Testis (tissue), 3 donors: ENCODE data around the gene DNAH17. TPM values are rescaled to one million over a fixed set of nuclear protein-coding genes. Genes with fewer than 3 reads are reported as not detected.

Experiments
- DNase-seq: peaks from one replicate; pipeline ENCODE4 v3.0.0-alpha.2; 2019
- H3K27ac ChIP-seq, 2 donors: fragments of 200-600 bp; sonication (generic); one replicate each; pipeline ENCODE4 v1.5.1; 2019
- H3K27me3 ChIP-seq: fragments of 200-600 bp; sonication (generic); one replicate; pipeline ENCODE4 v1.5.1; 2019
- H3K36me3 ChIP-seq: fragments of 200-600 bp; sonication (generic); one replicate; pipeline ENCODE4 v1.5.1; 2017; ENCODE audit warnings: low read depth; ENCODE audit errors: missing control alignments
- H3K4me1 ChIP-seq: fragments of 200-600 bp; sonication (generic); one replicate; pipeline ENCODE4 v1.5.1; 2019
- H3K4me3 ChIP-seq, 2 donors: fragments of 200-600 bp; sonication (generic); one replicate each; pipeline ENCODE4 v1.5.1; 2017 to 2019
- H3K9me3 ChIP-seq: fragments of 200-600 bp; sonication (generic); one replicate; pipeline ENCODE4 v1.5.1; 2017
- POLR2A ChIP-seq: fragments of 450-650 bp; IDR thresholded peaks from one replicate; pipeline ENCODE4 v1.6.1; 2017; ENCODE audit warnings: antibody characterized with exemption, mild to moderate bottlenecking, moderate library complexity
- WGBS, 2 donors: methylation state at CpG; one replicate each; pipeline ENCODE4 v1.1.5; 2018; 5-methylcytosine and 5-hydroxymethylcytosine counted together
- intact Hi-C: fragments of 100-400 bp; cut with DNase I; formaldehyde crosslinking; loops from one replicate; pipeline ENCODE4 v1.15.1; 2023; ENCODE audit warnings: low total_unique reads
- polyA plus RNA-seq: library from polyadenylated mRNA; stranded (reverse); fragments of 350-450 nt; fragmentation: Illumina TruSeq; extraction: RNeasy Lipid Tissue Mini Kit (QIAGEN cat#74804); gene quantifications from one replicate; pipeline ENCODE4 v1.2.3, GENCODE V29; 2014; ENCODE audit warnings: low read depth, low replicate concordance; ENCODE audit not compliant: insufficient read depth
- total RNA-seq, 2 donors: library from RNA; depleted of rRNA; stranded (reverse); fragments of >200 nt; gene quantifications; one replicate each; pipeline ENCODE4 v1.2.3, GENCODE V29; 2016
- TF ChIP-seq, protein P1 (sequence below), 3 experiments: fragments of 450-650 bp in 2 of 3; fragments of 200-600 bp in 1 of 3; sonication (generic) in 1 of 3; IDR thresholded peaks; one replicate each; pipeline ENCODE4 v1.5.1; 2016 to 2019; ENCODE audit warnings: antibody characterized with exemption in 3 of 3, mild to moderate bottlenecking in 2 of 3, moderate library complexity in 1 of 3

Gene DNAH17
- total and polyA plus RNA-seq, 3 donors from 2014 or later: 38.5 to 93.1 (median 57.6) TPM

DNA sequence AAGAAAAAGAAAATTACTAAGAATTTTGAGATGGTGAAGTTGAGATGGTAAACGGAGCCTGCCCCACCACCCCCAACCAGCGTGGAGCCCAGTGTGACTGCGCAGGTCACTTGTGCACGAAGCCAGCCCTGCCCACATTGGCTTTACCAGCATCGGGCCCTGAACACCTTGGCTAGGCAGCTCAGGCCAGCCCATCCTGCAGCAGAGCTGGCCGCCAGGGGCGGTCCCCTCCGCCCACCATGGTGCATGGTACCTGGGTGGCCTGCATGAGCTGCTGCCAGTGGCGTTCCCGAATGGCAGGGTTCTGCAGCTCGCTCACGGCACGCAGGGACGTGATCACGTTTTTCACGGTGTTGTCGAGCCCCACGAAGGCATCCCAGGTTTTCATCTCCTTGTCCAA is 62.7 kb downstream of the DNAH17 start:
- TF ChIP-seq, protein P1, sequence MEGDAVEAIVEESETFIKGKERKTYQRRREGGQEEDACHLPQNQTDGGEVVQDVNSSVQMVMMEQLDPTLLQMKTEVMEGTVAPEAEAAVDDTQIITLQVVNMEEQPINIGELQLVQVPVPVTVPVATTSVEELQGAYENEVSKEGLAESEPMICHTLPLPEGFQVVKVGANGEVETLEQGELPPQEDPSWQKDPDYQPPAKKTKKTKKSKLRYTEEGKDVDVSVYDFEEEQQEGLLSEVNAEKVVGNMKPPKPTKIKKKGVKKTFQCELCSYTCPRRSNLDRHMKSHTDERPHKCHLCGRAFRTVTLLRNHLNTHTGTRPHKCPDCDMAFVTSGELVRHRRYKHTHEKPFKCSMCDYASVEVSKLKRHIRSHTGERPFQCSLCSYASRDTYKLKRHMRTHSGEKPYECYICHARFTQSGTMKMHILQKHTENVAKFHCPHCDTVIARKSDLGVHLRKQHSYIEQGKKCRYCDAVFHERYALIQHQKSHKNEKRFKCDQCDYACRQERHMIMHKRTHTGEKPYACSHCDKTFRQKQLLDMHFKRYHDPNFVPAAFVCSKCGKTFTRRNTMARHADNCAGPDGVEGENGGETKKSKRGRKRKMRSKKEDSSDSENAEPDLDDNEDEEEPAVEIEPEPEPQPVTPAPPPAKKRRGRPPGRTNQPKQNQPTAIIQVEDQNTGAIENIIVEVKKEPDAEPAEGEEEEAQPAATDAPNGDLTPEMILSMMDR (IDR thresholded peaks at IDR 0.05): no peak
- no peak for TF ChIP-seq POLR2A
- DNase-seq: no peak
- Histone ChIP-seq H3K27ac (no peak overlapping the region), H3K9me3 (no peaks in the 10 kb centered on the region), H3K4me3 (no peak overlapping the region), H3K4me1 (no peaks in the 10 kb centered on the region), H3K27me3 (no peaks in the 10 kb centered on the region), H3K36me3 (no peaks in the 10 kb centered on the region)
- intact Hi-C loops: no loop called here
- 92 to 98% methylated on average over 18 of the region's 18 CpGs for WGBS, 2 donors

DNA sequence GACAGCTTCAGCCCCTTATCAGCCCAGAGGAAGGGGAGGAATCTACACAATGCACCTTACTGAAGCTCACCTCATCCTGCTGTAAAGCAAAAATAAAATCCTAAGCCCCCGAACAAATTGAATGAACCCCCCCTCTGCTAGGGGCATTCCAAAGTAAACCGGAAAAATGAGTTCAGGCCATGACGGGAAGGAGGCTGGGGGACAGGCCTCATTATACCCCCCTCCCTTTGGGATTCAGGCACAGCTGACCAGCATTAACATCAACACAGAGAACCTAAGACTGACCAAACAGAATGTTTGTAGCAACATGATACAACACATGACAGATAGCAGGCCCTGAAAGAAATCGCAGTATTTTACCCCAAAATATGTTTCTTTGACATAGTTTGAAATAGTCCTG is 64.2 kb downstream of the DNAH17 start:
- 83 to 86% methylated on average over 4 of the region's 4 CpGs for WGBS, 2 donors
- no peaks in the 10 kb centered on the region for H3K9me3 ChIP-seq
- TF ChIP-seq, protein P1 (IDR thresholded peaks at IDR 0.05): no peak
- TF ChIP-seq POLR2A: no peak
- intact Hi-C loops: no loop called here
- no peaks in the 10 kb centered on the region for H3K36me3 ChIP-seq
- H3K4me3 ChIP-seq: no peak overlapping the region
- H3K27me3 ChIP-seq: no peaks in the 10 kb centered on the region
- H3K4me1 ChIP-seq: no peaks in the 10 kb centered on the region
- no peak for DNase-seq
- H3K27ac ChIP-seq: no peak overlapping the region

DNA sequence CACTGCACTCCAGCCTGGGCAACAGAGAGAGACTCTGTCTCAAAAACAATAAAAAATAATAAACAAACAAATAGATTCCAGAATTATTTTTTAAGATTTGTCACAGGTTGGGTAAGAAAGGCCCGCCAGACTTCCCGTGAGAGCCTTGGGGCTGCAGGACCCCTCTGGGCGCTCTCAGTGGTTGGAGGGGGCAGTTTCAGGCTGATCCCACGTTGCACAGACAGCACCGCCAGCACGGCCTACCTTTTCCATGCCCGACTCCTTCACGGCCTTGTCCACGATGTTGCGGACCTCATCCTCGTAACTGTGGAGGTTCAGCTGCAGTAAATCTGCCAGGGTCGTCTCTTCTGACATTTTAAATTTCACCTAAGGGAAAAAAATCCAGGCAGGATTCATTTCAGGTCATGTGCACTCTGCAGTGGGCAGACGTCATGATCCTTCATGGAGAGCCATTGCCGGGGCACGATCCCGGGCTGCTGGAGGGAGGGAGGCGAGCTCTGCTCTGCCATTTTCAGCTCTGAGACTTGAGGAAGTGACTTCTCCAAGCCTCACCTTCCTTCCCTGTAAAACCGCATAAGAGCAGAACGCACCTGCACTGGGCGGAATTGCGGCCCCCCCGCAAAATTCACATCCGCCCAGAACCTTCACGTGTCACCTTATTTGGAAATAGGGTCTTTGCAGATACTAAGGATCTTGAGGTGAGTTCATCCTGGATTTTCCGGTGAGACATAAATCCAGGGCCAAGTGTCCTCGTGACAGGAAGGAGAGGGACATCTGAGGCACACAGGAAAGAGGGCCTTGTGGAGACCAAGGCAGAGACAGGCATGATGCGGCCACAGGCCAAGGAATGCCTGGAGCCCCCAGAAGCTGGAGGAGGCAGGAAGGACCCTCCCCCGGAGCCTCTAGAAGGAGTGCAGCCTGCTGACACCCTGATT is 66.8 kb downstream of the DNAH17 start:
- no peaks in the 10 kb centered on the region for H3K27me3 ChIP-seq
- intact Hi-C loops: no loop called here
- WGBS, 2 donors: 88 to 90% methylated on average over 26 to 28 of the region's 28 CpGs
- no peaks in the 10 kb centered on the region for H3K36me3 ChIP-seq
- no peak overlapping the region for H3K4me3 ChIP-seq
- TF ChIP-seq, protein P1 (IDR thresholded peaks at IDR 0.05): no peak
- no peak for TF ChIP-seq POLR2A
- H3K9me3 ChIP-seq: no peaks in the 10 kb centered on the region
- no peaks in the 10 kb centered on the region for H3K4me1 ChIP-seq
- no peak overlapping the region for H3K27ac ChIP-seq
- DNase-seq: no peak

DNA sequence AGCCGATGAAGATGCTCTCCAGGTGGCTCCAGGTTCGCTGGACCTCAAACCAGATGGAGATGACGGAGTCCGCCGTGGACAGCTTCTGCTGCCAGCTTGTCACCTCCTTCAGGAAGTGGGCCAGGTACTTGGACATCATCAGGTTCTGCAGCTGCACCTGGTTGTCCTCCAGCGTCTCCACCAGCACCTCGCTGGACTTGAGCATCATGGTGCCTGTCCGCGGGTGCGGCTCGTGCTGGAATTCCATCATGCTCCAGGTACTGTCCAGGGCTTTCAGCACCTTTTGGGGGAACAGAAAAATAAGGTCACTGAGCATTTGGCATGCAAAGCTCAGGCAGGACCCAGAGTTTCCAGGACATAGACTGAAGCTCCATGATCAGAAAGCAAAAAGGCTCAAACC is 69.7 kb downstream of the DNAH17 start:
- WGBS, 2 donors: 94 to 97% methylated on average over 7 to 11 of the region's 11 CpGs
- intact Hi-C loops: no loop called here
- H3K9me3 ChIP-seq: no peaks in the 10 kb centered on the region
- no peaks in the 10 kb centered on the region for H3K4me1 ChIP-seq
- TF ChIP-seq, protein P1 (IDR thresholded peaks at IDR 0.05): no peak
- no peak for TF ChIP-seq POLR2A
- no peak overlapping the region for H3K4me3 ChIP-seq
- no peak overlapping the region for H3K27ac ChIP-seq
- no peak for DNase-seq
- no peaks in the 10 kb centered on the region for H3K27me3 ChIP-seq
- H3K36me3 ChIP-seq: no peaks in the 10 kb centered on the region
